ENCODE results near the gene FSTL5. TPM values are rescaled to one million over a fixed set of nuclear protein-coding genes. Genes with fewer than 3 reads are reported as not detected.

FSTL5 gene
- total and polyA plus RNA-seq, 2 donors (not counting 3 experiments of a cell fraction or from before 2014, with no cell fraction given): 1.3 to 1.9 TPM

DNA sequence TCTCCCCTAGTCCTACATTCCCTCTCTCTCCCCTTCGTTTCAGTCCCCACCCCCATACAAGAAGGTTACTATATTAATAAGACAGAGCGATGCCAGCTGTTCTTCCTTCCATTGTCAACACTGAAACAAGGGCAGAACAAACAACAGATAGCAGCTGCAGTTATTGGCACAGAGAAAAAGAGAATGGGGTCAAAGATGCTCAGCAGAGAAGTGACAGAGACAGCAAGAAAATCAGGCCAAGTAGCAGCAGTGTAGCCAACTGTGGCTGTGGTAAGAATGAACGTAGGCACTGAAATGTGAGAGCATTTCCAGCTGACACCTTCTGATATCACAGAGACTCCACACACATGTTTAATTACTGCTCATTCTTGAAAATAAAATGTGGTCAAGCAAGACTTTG, 641.8 kb downstream of the FSTL5 start:
- Histone ChIP-seq H3K27ac (ENCODE audit: insufficient read depth, low read depth, low read length) (no peak overlapping the region), H4K20me1 (replicated peaks; ENCODE audit: control insufficient read depth, extremely low read depth, insufficient read depth, low read length) (no peaks in the 10 kb centered on the region), H3K27me3 (ENCODE audit: control insufficient read depth in 2 of 2, insufficient read depth in 2 of 2, low read length in 2 of 2) (no peaks in the 10 kb centered on the region), H3K4me2 (ENCODE audit: insufficient read depth, low read length) (no peak overlapping the region), H3K4me1 (ENCODE audit: control insufficient read depth, extremely low read depth, insufficient read depth, low read length) (no peaks in the 10 kb centered on the region), H3K4me3 (replicated peaks in 1 of 3; ENCODE audit: insufficient read depth in 1 of 3, low read depth in 1 of 3, low read length in 3 of 3) (no peak overlapping the region), H3K36me3 (ENCODE audit: control insufficient read depth in 2 of 2, extremely low read depth in 1 of 2, insufficient read depth in 2 of 2, low read length in 2 of 2) (no peaks in the 10 kb centered on the region), H3K9me1 (replicated peaks; ENCODE audit: control insufficient read depth, extremely low read depth, insufficient read depth, low read length) (no peaks in the 10 kb centered on the region), H2AFZ (ENCODE audit: low read depth, low read length) (peak overlapping the region; percentile 62), H3K9ac (replicated peaks; ENCODE audit: extremely low read depth, insufficient read depth, low read length) (no peak overlapping the region), H3K79me2 (ENCODE audit: control insufficient read depth, insufficient read depth, low read length) (no peaks in the 10 kb centered on the region), H3K9me3 (replicated peaks; ENCODE audit: control insufficient read depth, insufficient read depth, low read length) (no peaks in the 10 kb centered on the region)
- POLR2A ChIA-PET: no interaction called here
- dilution Hi-C loops (cut with MboI; ENCODE audit: extremely low pct_ligation_motif_present, low sequenced_read_pairs): no loop called here
- intact Hi-C loops (cut with micrococcal nuclease): no loop called here
- TF ChIP-seq FOS (IDR thresholded peaks at IDR 0.05; ENCODE audit: borderline replicate concordance, insufficient read depth, low read length): no peak
- TF ChIP-seq MYC (IDR thresholded peaks at IDR 0.05; ENCODE audit: low read depth, low read length): no peak
- no TSS peak for BruUV-seq (replicated peaks)
- FAIRE-seq (no peak), DNase-seq (ENCODE audit: low read depth, low spot score) (peak; percentile 12)
- CTCF ChIA-PET: no interaction called here

DNA sequence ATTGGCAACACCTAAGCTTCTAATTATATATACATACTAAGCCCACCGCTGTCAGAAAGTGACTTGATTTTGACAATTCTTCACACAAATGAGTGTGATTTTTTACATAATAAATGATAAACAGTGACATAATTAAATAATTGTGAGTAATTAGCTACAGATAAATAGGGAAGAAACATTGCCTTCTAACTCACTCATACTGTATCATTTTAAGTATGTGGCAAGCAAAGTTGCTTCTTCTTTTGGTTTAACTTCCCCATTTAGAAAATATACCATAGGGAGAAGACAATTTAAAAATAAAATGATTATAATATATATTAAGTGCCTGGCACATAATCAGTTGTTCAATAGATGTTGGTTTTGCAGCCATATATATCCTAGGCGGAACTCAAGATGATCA, 644.2 kb downstream of the FSTL5 start:
- Histone ChIP-seq H3K4me1 (ENCODE audit: control insufficient read depth, extremely low read depth, insufficient read depth, low read length) (no peaks in the 10 kb centered on the region), H3K79me2 (ENCODE audit: control insufficient read depth, insufficient read depth, low read length) (no peaks in the 10 kb centered on the region), H3K9me1 (replicated peaks; ENCODE audit: control insufficient read depth, extremely low read depth, insufficient read depth, low read length) (no peaks in the 10 kb centered on the region), H4K20me1 (replicated peaks; ENCODE audit: control insufficient read depth, extremely low read depth, insufficient read depth, low read length) (no peaks in the 10 kb centered on the region), H3K9me3 (replicated peaks; ENCODE audit: control insufficient read depth, insufficient read depth, low read length) (no peaks in the 10 kb centered on the region), H3K27ac (ENCODE audit: insufficient read depth, low read depth, low read length) (no peak overlapping the region), H2AFZ (ENCODE audit: low read depth, low read length) (no peak overlapping the region), H3K4me2 (ENCODE audit: insufficient read depth, low read length) (no peak overlapping the region), H3K27me3 (ENCODE audit: control insufficient read depth in 2 of 2, insufficient read depth in 2 of 2, low read length in 2 of 2) (no peaks in the 10 kb centered on the region), H3K4me3 (replicated peaks in 1 of 3; ENCODE audit: insufficient read depth in 1 of 3, low read depth in 1 of 3, low read length in 3 of 3) (no peak overlapping the region), H3K9ac (replicated peaks; ENCODE audit: extremely low read depth, insufficient read depth, low read length) (no peak overlapping the region), H3K36me3 (ENCODE audit: control insufficient read depth in 2 of 2, extremely low read depth in 1 of 2, insufficient read depth in 2 of 2, low read length in 2 of 2) (no peaks in the 10 kb centered on the region)
- FAIRE-seq (no peak), DNase-seq (ENCODE audit: low read depth, low spot score) (no peak)
- intact Hi-C loops (cut with micrococcal nuclease) (no loop called here), dilution Hi-C loops (cut with MboI; ENCODE audit: extremely low pct_ligation_motif_present, low sequenced_read_pairs) (no loop called here)
- TF ChIP-seq EZH2 (IDR thresholded peaks at IDR 0.05; ENCODE audit: borderline replicate concordance, low read depth, low read length, severe bottlenecking) (no peak), MYC (IDR thresholded peaks at IDR 0.05; ENCODE audit: low read depth, low read length) (no peak), FOS (IDR thresholded peaks at IDR 0.05; ENCODE audit: borderline replicate concordance, insufficient read depth, low read length) (no peak), JUN (IDR thresholded peaks at IDR 0.05; ENCODE audit: borderline replicate concordance, insufficient read depth, insufficient read length, low read depth) (no peak), POLR2A (IDR thresholded peaks at IDR 0.05; ENCODE audit: low read depth, low read length) (no peak)
- ChIA-PET POLR2A (no interaction called here), CTCF (interaction anchor here (0.9 kb wide), 1 partner anchor 26 kb away, joined by 3 read pairs; no protein-coding TSS in a partner anchor)
- BruUV-seq (replicated peaks): no TSS peak

All from endothelial cell of umbilical vein (primary cell).